GM12801 (cell line): ENCODE measurements around the gene GOSR1.

Experiments used
- CTCF ChIP-seq: IDR thresholded peaks from one replicate; pipeline ENCODE4 v1.5.1; 2011; ENCODE audit warnings: control low read depth; ENCODE audit not compliant: insufficient read length; ENCODE audit errors: extremely low read depth

The GOSR1 gene

GRCh38 chr17:30552994-30553566, 75.9 kb downstream of the GOSR1 start:
- TF ChIP-seq CTCF, result no peak

- TF ChIP-seq CTCF, result no peak
Observed at GRCh38 chr17:30554839-30555751, 77.9 kb downstream of the GOSR1 start.

GRCh38 chr17:30555942-30556341, 78.7 kb downstream of the GOSR1 start:
- TF ChIP-seq CTCF, result no peak

GRCh38 chr17:30556374-30557332, 79.4 kb downstream of the GOSR1 start:
- no peak for TF ChIP-seq CTCF

- TF ChIP-seq CTCF, result no peak
Observed at GRCh38 chr17:30557916-30558685, 80.9 kb downstream of the GOSR1 start.

DNA sequence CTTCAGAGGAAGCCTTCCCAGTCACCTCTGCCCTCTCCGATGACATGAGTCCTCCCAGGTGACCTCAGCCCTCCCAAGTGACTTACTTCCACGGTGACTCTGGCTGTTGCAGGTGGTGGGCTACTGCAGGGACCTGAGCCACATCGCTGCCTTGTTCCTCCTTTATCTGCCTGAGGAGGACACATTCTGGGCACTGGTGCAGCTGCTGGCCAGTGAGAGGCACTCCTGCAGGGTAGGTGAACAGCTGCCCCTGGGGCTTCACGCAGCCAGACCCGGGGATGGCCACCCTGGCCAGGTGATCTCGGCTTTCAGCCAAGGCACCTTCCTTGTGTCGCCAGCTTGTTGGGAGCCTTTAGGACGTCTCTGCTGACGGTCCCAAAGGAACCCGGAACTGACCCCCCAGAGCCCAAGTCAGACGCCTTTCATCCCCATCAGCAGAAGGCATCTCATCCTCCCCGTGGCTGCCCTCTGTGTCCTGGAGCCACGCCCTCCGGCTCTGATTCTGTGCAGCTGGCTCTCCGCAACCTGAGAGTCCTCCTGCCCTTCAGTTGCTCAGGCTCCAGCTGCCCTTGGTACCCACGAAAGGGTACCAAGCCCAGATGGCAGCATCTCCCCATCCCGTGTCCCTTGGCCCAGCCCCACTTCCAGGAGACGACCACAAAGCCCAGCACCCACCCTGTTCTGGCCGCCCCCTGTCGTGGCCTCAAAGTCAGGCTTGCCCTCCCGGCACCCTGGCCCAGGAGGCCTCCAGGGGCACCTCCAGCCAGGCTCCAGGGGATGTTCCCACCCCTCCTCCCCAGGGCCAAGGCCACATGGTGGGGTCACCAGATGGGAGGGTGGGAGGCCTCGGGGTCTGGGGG, 81.7 kb downstream of the GOSR1 start:
- no peak for TF ChIP-seq CTCF
